Mesenchymal stem cell (in vitro differentiated cells and primary cell): ENCODE results near the gene PPDPF.

Source experiments
- DNase-seq: peaks from one replicate; pipeline ENCODE4 v3.0.0-alpha.2; 2013
- H2AFZ ChIP-seq: one replicate; pipeline ENCODE4 v1.6.1; 2013; ENCODE audit warnings: low read depth, mild to moderate bottlenecking, control low read depth, inconsistent platforms, low read length, moderate library complexity
- H2AK5ac ChIP-seq: 2 replicates; pipeline ENCODE4 v1.6.1; 2013; ENCODE audit warnings: low read length, moderate library complexity, mild to moderate bottlenecking, inconsistent platforms; ENCODE audit not compliant: severe bottlenecking
- H2BK120ac ChIP-seq: one replicate; pipeline ENCODE4 v1.6.1; 2013; ENCODE audit warnings: low read depth, mild to moderate bottlenecking, inconsistent platforms, low read length, moderate library complexity
- H2BK12ac ChIP-seq, 2 experiments: one replicate each; pipeline ENCODE4 v1.6.1; 2013; ENCODE audit warnings: inconsistent platforms in 2 of 2, low read length in 2 of 2, mild to moderate bottlenecking in 2 of 2, moderate library complexity in 2 of 2, control low read depth in 1 of 2
- H2BK15ac ChIP-seq: one replicate; pipeline ENCODE4 v1.6.1; 2013; ENCODE audit warnings: mild to moderate bottlenecking, low read depth, inconsistent platforms; ENCODE audit not compliant: poor library complexity, severe bottlenecking
- H2BK5ac ChIP-seq: 2 replicates; pipeline ENCODE4 v1.6.1; 2013; ENCODE audit warnings: low read depth, mild to moderate bottlenecking, low read length, control low read depth, inconsistent platforms; ENCODE audit not compliant: poor library complexity, severe bottlenecking
- H3K14ac ChIP-seq, 2 experiments: one replicate each; pipeline ENCODE4 v1.6.1; 2013; ENCODE audit warnings: inconsistent platforms in 2 of 2, low read length in 2 of 2, control low read depth in 1 of 2, mild to moderate bottlenecking in 1 of 2, moderate library complexity in 1 of 2
- H3K18ac ChIP-seq, 2 experiments: one replicate each; pipeline ENCODE4 v1.6.1; 2013; ENCODE audit warnings: inconsistent platforms in 2 of 2, low read length in 2 of 2, control low read depth in 1 of 2, low read depth in 1 of 2, mild to moderate bottlenecking in 1 of 2
- H3K23ac ChIP-seq, 2 experiments: one replicate each; pipeline ENCODE4 v1.6.1; 2013; ENCODE audit warnings: inconsistent platforms in 2 of 2, low read length in 2 of 2, mild to moderate bottlenecking in 2 of 2, moderate library complexity in 2 of 2, control low read depth in 1 of 2
- H3K27ac ChIP-seq: 2 replicates; pipeline ENCODE4 v1.5.1; 2013; ENCODE audit warnings: mild to moderate bottlenecking, moderate library complexity, low read length, control low read depth, inconsistent platforms; ENCODE audit not compliant: poor library complexity, severe bottlenecking
- H3K27me3 ChIP-seq, 2 experiments: 2 replicates each; pipeline versions ENCODE4 v1.6.1 to v1.7.0; 2013; ENCODE audit warnings: low read length in 2 of 2, mild to moderate bottlenecking in 2 of 2, moderate library complexity in 2 of 2, control low read depth in 1 of 2, inconsistent platforms in 1 of 2; ENCODE audit not compliant: control insufficient read depth in 1 of 2, insufficient read depth in 1 of 2
- H3K36me3 ChIP-seq, 2 experiments: 2 replicates each; pipeline versions ENCODE4 v1.6.1 to v1.7.0; 2013; ENCODE audit warnings: low read length in 2 of 2, control low read depth in 1 of 2, inconsistent platforms in 1 of 2, low read depth in 1 of 2, mild to moderate bottlenecking in 1 of 2; ENCODE audit not compliant: insufficient read depth in 2 of 2, control insufficient read depth in 1 of 2
- H3K4ac ChIP-seq, 2 experiments: one replicate each; pipeline ENCODE4 v1.6.1; 2013; ENCODE audit warnings: inconsistent platforms in 2 of 2, low read length in 2 of 2, mild to moderate bottlenecking in 2 of 2, moderate library complexity in 2 of 2, control low read depth in 1 of 2, low read depth in 1 of 2
- H3K4me1 ChIP-seq: 2 replicates; pipeline ENCODE4 v1.6.1; 2013; ENCODE audit warnings: low read depth, low read length, control low read depth; ENCODE audit not compliant: control insufficient read depth, insufficient read depth
- H3K4me2 ChIP-seq: 2 replicates; pipeline ENCODE4 v1.6.1; 2013; ENCODE audit warnings: low read length, mild to moderate bottlenecking, inconsistent platforms; ENCODE audit not compliant: poor library complexity, severe bottlenecking
- H3K4me3 ChIP-seq, 2 experiments: 2 replicates each; pipeline versions ENCODE4 v1.5.1 to v1.7.0; 2013; ENCODE audit warnings: low read length in 2 of 2, mild to moderate bottlenecking in 2 of 2, control low read depth in 1 of 2, low read depth in 1 of 2; ENCODE audit not compliant: insufficient read depth in 1 of 2
- H3K79me1 ChIP-seq: replicated peaks from 2 replicates; pipeline ENCODE4 v1.6.1; 2013; ENCODE audit warnings: mild to moderate bottlenecking, control low read depth, low read length, inconsistent platforms; ENCODE audit not compliant: poor library complexity, severe bottlenecking
- H3K9ac ChIP-seq: 2 replicates; pipeline ENCODE4 v1.7.0; 2013; ENCODE audit warnings: mild to moderate bottlenecking, low read length, moderate library complexity
- H3K9me3 ChIP-seq: 2 replicates; pipeline ENCODE4 v1.7.0; 2013; ENCODE audit warnings: mild to moderate bottlenecking, low read length; ENCODE audit not compliant: control insufficient read depth
- H4K8ac ChIP-seq: one replicate; pipeline ENCODE4 v1.6.1; 2013; ENCODE audit warnings: inconsistent platforms, mild to moderate bottlenecking, low read length, moderate library complexity
- H4K91ac ChIP-seq: one replicate; pipeline ENCODE4 v1.6.1; 2013; ENCODE audit warnings: mild to moderate bottlenecking, low read length, inconsistent platforms
- WGBS: methylation state at CpG from one replicate; pipeline ENCODE4 v1.1.7; 2013; ENCODE audit warnings: mixed read lengths; 5-methylcytosine and 5-hydroxymethylcytosine counted together

PPDPF gene

GRCh38 chr20:63492982-63493381 is 27.6 kb upstream of the PPDPF start:
- Histone ChIP-seq H3K4me1 (peaks cover 9% of the 10 kb centered on the region), H2BK15ac (no peak overlapping the region)

GRCh38 chr20:63493563-63494020 is 27.0 kb upstream of the PPDPF start:
- Histone ChIP-seq H4K91ac (no peak overlapping the region), H2AFZ (no peak overlapping the region), H3K27ac (no peak overlapping the region), H3K4me3 (no peak overlapping the region), H3K14ac (no peak overlapping the region), H2BK120ac (no peak overlapping the region), H3K4me1 (peaks cover 13% of the 10 kb centered on the region), H3K4ac (no peak overlapping the region), H2BK12ac (no peak overlapping the region), H2AK5ac (no peak overlapping the region), H3K9ac (no peak overlapping the region), H3K18ac (no peak overlapping the region), H3K79me1 (no peaks in the 10 kb centered on the region), H2BK5ac (no peak overlapping the region), H4K8ac (no peak overlapping the region), H3K9me3 (peaks cover 6% of the 10 kb centered on the region), H2BK15ac (no peak overlapping the region), H3K27me3 (peaks cover 28 to 60% of the 10 kb centered on the region in 2 experiments), H3K23ac (no peak overlapping the region), H3K4me2 (no peak overlapping the region), H3K36me3 (peaks cover 0 to 4% of the 10 kb centered on the region in 2 experiments)
- 84% methylated on average over 13 of the region's 13 CpGs for WGBS
- DNase-seq: no peak

More at GRCh38 chr20:63492982-63493381, 27.6 kb upstream of the PPDPF start:
- H2BK120ac ChIP-seq: no peak overlapping the region
- H3K18ac ChIP-seq: no peak overlapping the region
- no peak overlapping the region for H4K8ac ChIP-seq
- H3K14ac ChIP-seq: no peak overlapping the region
- H3K27me3 ChIP-seq: peaks cover 24 to 59% of the 10 kb centered on the region in 2 experiments
- H3K23ac ChIP-seq: no peak overlapping the region
- no peak overlapping the region for H2AK5ac ChIP-seq
- WGBS: 96% methylated on average over 14 of the region's 14 CpGs
- no peak overlapping the region for H3K4me3 ChIP-seq
- H3K9ac ChIP-seq: no peak overlapping the region
- H2BK5ac ChIP-seq: no peak overlapping the region
- no peak for DNase-seq
- no peak overlapping the region for H3K27ac ChIP-seq
- no peak overlapping the region for H3K4me2 ChIP-seq
- H4K91ac ChIP-seq: no peak overlapping the region
- H2BK12ac ChIP-seq: no peak overlapping the region
- H3K4ac ChIP-seq: no peak overlapping the region
- H3K36me3 ChIP-seq: peaks cover 0 to 4% of the 10 kb centered on the region in 2 experiments
- H2AFZ ChIP-seq: no peak overlapping the region
- H3K9me3 ChIP-seq: peaks cover 6% of the 10 kb centered on the region
- H3K79me1 ChIP-seq: no peaks in the 10 kb centered on the region

- Histone ChIP-seq H3K23ac (no peak overlapping the region), H3K14ac (no peak overlapping the region), H3K4ac (no peak overlapping the region), H2BK120ac (no peak overlapping the region), H3K18ac (no peak overlapping the region), H3K36me3 (peaks cover 0 to 4% of the 10 kb centered on the region in 2 experiments), H3K4me2 (no peak overlapping the region), H3K4me3 (no peak overlapping the region), H3K9ac (no peak overlapping the region), H2BK5ac (no peak overlapping the region), H2BK12ac (no peak overlapping the region), H4K8ac (no peak overlapping the region), H2AFZ (no peak overlapping the region), H3K9me3 (peaks cover 6% of the 10 kb centered on the region), H4K91ac (no peak overlapping the region), H3K4me1 (peaks cover 16% of the 10 kb centered on the region), H3K27me3 (peaks cover 23 to 55% of the 10 kb centered on the region in 2 experiments), H3K27ac (no peak overlapping the region), H3K79me1 (no peaks in the 10 kb centered on the region), H2BK15ac (no peak overlapping the region), H2AK5ac (no peak overlapping the region)
- no peak for DNase-seq
- WGBS: 95% methylated on average over 7 of the region's 7 CpGs
These were observed 26.5 kb upstream of the PPDPF start for GRCh38 chr20:63494084-63494419.

GRCh38 chr20:63494420-63495166 is 26.0 kb upstream of the PPDPF start:
- Histone ChIP-seq H3K4ac (no peak overlapping the region), H2BK120ac (no peak overlapping the region), H3K4me1 (peaks cover 21% of the 10 kb centered on the region), H3K79me1 (no peaks in the 10 kb centered on the region), H3K23ac (no peak overlapping the region), H2BK12ac (no peak overlapping the region), H3K4me2 (no peak overlapping the region), H4K91ac (peak overlapping the region; percentile 9), H4K8ac (no peak overlapping the region), H2AK5ac (no peak overlapping the region), H2AFZ (no peak overlapping the region), H3K14ac (no peak overlapping the region), H2BK15ac (no peak overlapping the region), H3K9me3 (peaks cover 6% of the 10 kb centered on the region), H3K4me3 (no peak overlapping the region), H3K18ac (no peak overlapping the region), H3K27me3 (peaks cover 23 to 57% of the 10 kb centered on the region in 2 experiments), H3K9ac (no peak overlapping the region), H3K36me3 (peaks cover 0 to 4% of the 10 kb centered on the region in 2 experiments), H2BK5ac (no peak overlapping the region), H3K27ac (no peak overlapping the region)
- DNase-seq: no peak
- 91% methylated on average over 51 of the region's 51 CpGs for WGBS
